GM18870 (cell line): Measurements from ENCODE around the gene SIRPB2.
"Not testable (repeated sequence)": the region's sequence is repeated elsewhere in the genome, so short reads cannot be mapped to it uniquely, and the experiment has no call there.

ENCODE experiments used
- ATAC-seq: cut with Tn5 transposase; IDR thresholded peaks from one replicate; pipeline ENCODE4 v1.9.1; 2021; ENCODE audit warnings: moderate library complexity; ENCODE audit not compliant: unreplicated experiment

Gene SIRPB2

DNA sequence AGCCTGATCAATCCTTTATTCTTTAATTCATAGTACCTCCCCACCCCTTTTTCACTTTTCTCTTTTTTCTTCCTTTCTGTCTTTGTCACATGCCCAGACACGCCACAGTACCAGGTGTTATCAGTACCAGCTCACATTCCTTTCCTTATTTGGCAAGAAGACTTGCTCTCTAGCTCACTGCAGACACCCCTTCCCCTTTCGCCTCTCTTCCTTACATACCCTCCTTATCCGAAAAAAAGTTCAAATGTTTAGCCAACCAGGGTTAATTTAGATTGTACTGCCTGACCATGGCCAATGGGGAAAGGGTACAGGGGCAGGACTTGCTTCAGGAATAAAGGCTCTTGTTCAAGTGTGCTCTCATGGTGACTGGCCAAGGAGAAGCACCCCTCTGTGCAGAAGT is 9.3 kb upstream of the SIRPB2 start:
- ATAC-seq = no peak

- ATAC-seq = no peak
These were observed 8.6 kb upstream of the SIRPB2 start for GRCh38 chr20:1499528-1500420.

GRCh38 chr20:1497371-1497770 is 6.2 kb upstream of the SIRPB2 start:
- ATAC-seq = not testable (repeated sequence)

DNA sequence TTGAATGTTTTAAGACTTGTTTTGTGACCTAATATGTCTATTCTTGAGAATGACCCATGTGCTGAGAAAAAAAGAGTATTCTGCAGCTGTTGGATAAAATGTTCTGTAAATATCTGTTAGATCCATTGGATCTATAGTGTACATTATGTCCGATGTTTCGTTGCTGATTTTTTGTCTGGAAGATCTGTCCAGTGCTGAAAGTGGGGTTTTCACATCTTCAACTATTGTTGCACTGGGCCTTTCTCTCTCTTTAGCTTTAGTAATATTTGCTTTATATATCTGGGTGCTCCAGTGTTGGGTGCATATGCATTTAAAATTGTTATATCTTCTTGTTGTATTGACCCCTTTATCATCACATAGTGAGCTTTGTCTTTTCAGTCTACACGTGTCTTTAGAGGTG is 5.7 kb upstream of the SIRPB2 start:
- no peak for ATAC-seq

DNA sequence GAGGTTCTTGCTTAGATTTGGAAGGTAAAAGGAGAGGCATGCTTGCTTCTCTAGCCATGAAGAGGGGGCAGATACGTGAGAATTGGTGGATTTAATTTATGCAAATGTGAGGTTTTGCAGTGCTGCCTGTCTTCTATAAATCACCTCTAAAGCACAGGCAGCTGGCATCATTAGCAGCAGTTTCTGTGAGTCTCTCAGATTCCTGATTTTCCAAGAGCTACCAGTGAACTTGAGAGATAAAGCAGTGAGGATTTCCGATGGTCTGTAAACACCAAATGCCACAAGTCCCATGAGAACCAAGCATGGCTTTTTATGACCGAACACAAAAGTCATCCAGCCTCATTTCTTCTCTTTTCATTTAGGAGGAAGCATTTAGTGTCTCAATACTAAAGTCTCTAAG is 3.2 kb upstream of the SIRPB2 start:
- ATAC-seq = no peak

- no peak for ATAC-seq
These were observed 2.3 kb upstream of the SIRPB2 start for GRCh38 chr20:1493536-1493935.

- ATAC-seq = no peak
These were observed 831 bp upstream of the SIRPB2 start for GRCh38 chr20:1491860-1492642.

GRCh38 chr20:1490643-1491195 is 501 bp downstream of the SIRPB2 start:
- ATAC-seq = no peak

- ATAC-seq = no peak
These were observed 1.3 kb downstream of the SIRPB2 start for GRCh38 chr20:1489764-1490436.

- no peak for ATAC-seq
These were observed 1.9 kb downstream of the SIRPB2 start for GRCh38 chr20:1489325-1489724.

GRCh38 chr20:1486566-1486965 is 4.7 kb downstream of the SIRPB2 start:
- ATAC-seq = no peak

GRCh38 chr20:1484438-1485116 is 6.6 kb downstream of the SIRPB2 start:
- ATAC-seq = no peak

- ATAC-seq = no peak
These were observed 11.2 kb downstream of the SIRPB2 start for GRCh38 chr20:1479831-1480595.

DNA sequence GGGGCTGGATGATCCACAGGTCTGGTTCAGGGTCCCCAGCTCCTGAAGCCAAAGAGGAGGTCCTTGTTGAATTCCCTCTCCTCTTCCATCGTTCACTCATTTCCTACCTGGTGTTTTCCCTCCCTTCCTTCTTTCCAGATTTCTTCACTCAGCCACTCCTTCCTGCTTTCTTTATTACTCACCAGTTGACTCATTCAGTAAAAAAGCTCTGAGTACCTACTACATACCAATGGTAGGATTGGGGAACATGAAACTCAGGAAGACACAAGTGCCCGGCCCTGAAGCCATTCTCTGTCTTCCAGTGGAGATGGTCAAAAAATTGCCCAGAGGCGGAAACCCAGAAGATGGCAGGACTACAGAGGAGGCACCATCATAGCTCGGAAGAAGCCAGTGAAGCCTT is 12.7 kb downstream of the SIRPB2 start:
- ATAC-seq = no peak

- ATAC-seq = no peak
These were observed 13.2 kb downstream of the SIRPB2 start for GRCh38 chr20:1477896-1478490.

GRCh38 chr20:1474817-1475603 is 16.2 kb downstream of the SIRPB2 start:
- ATAC-seq = no peak

GRCh38 chr20:1474325-1474724 is 16.9 kb downstream of the SIRPB2 start:
- no peak for ATAC-seq
